HepG2 (cell line): ENCODE results near the gene LYRM4. TPM values are rescaled to one million over a fixed set of nuclear protein-coding genes. Genes with fewer than 3 reads are reported as not detected.

Experiments
- ARID2 ChIP-seq: sonication (generic); formaldehyde crosslinking; IDR thresholded peaks from 2 replicates; pipeline ENCODE4 v1.8.1; 2022; ENCODE audit warnings: mild to moderate bottlenecking, missing genetic modification reagents, borderline replicate concordance
- ESRRA ChIP-seq: sonication (generic); formaldehyde crosslinking; IDR thresholded peaks from 2 replicates; pipeline ENCODE4 v1.5.1; 2020; ENCODE audit warnings: mild to moderate bottlenecking, low read depth, missing genetic modification reagents
- FOSL2 ChIP-seq: sonication (generic); formaldehyde crosslinking; IDR thresholded peaks from 2 replicates; pipeline ENCODE4 v1.4.0; 2020; ENCODE audit warnings: missing genetic modification reagents
- KLF9 ChIP-seq: IDR thresholded peaks from 2 replicates; pipeline ENCODE4 v1.6.1; 2016; ENCODE audit warnings: low read depth
- MYC ChIP-seq: sonication (generic); formaldehyde crosslinking; IDR thresholded peaks from 2 replicates; pipeline ENCODE4 v1.9.0; 2021; ENCODE audit warnings: missing genetic modification reagents, borderline replicate concordance
- MZF1 ChIP-seq: sonication (generic); formaldehyde crosslinking; IDR thresholded peaks from 2 replicates; pipeline ENCODE4 v1.8.1; 2023; ENCODE audit warnings: mild to moderate bottlenecking, missing genetic modification reagents, borderline replicate concordance
- NCOR1 ChIP-seq: fragments of 200-600 bp; sonication (generic); IDR thresholded peaks from 2 replicates; pipeline ENCODE4 v1.7.0; 2017; ENCODE audit warnings: antibody characterized with exemption, low read length, borderline replicate concordance
- NRL ChIP-seq: sonication (generic); formaldehyde crosslinking; IDR thresholded peaks from 2 replicates; pipeline ENCODE4 v1.5.0; 2020; ENCODE audit warnings: missing genetic modification reagents, mild to moderate bottlenecking, moderate library complexity, borderline replicate concordance
- SALL1 ChIP-seq: sonication (generic); formaldehyde crosslinking; IDR thresholded peaks from 2 replicates; pipeline ENCODE4 v1.8.0; 2022; ENCODE audit warnings: mild to moderate bottlenecking, missing genetic modification reagents
- XRCC5 ChIP-seq: fragments of 200-400 bp; formaldehyde crosslinking; optimal IDR thresholded peaks from 2 replicates; pipeline ENCODE3; 2017; ENCODE audit warnings: mild to moderate bottlenecking, low read length
- ZBTB38 ChIP-seq: sonication (generic); formaldehyde crosslinking; IDR thresholded peaks from 2 replicates; pipeline ENCODE4 v1.5.1; 2020; ENCODE audit warnings: mild to moderate bottlenecking, missing genetic modification reagents
- ZNF382 ChIP-seq: sonication (generic); formaldehyde crosslinking; IDR thresholded peaks from 2 replicates; pipeline ENCODE4 v1.5.0; 2020; ENCODE audit warnings: missing genetic modification reagents, mild to moderate bottlenecking, borderline replicate concordance
- ZNF598 ChIP-seq: sonication (generic); formaldehyde crosslinking; IDR thresholded peaks from 2 replicates; pipeline ENCODE4 v1.5.1; 2020; ENCODE audit warnings: mild to moderate bottlenecking, missing genetic modification reagents, borderline replicate concordance
- ZZZ3 ChIP-seq: sonication (generic); formaldehyde crosslinking; IDR thresholded peaks from 2 replicates; pipeline ENCODE4 v1.4.0; 2020; ENCODE audit warnings: missing genetic modification reagents, mild to moderate bottlenecking, borderline replicate concordance
- polyA plus RNA-seq, 8 experiments: library from polyadenylated mRNA; depleted of rRNA in 3 of 8; stranded (reverse) in 7 of 8; unstranded in 1 of 8; fragments of >200 nt; fragmentation: Illumina TruSeq in 4 of 8; extraction: Trizol in 4 of 8; gene quantifications; 2 replicates each; pipeline versions ENCODE4 v1.2.1 to v1.2.3, GENCODE V29; 2011 to 2016; ENCODE audit warnings: low read depth in 4 of 8, missing spikeins in 1 of 8, mixed read lengths in 1 of 8; ENCODE audit not compliant: insufficient read depth in 1 of 8
- total RNA-seq, 5 experiments: library from RNA; depleted of rRNA; stranded (reverse); fragments of >200 nt; fragmentation: Illumina TruSeq; extraction: Trizol; gene quantifications; 2 replicates each; pipeline ENCODE4 v1.2.3, GENCODE V29; 2016; ENCODE audit warnings: low read depth in 1 of 5
- TF ChIP-seq, protein P1 (sequence below): sonication (generic); formaldehyde crosslinking; IDR thresholded peaks from 2 replicates; pipeline ENCODE4 v1.4.0; 2020; ENCODE audit warnings: missing genetic modification reagents
- TF ChIP-seq, protein P2 (sequence below): IDR thresholded peaks from 2 replicates; pipeline ENCODE4 v1.6.1; 2018; ENCODE audit warnings: missing genetic modification reagents, mild to moderate bottlenecking, missing compliant biosample characterization
- TF ChIP-seq, protein P3 (sequence below): sonication (generic); formaldehyde crosslinking; IDR thresholded peaks from 2 replicates; pipeline ENCODE4 v1.5.1; 2020; ENCODE audit warnings: mild to moderate bottlenecking, missing genetic modification reagents, moderate library complexity
- TF ChIP-seq, protein P4 (sequence below): IDR thresholded peaks from 2 replicates; pipeline ENCODE4 v1.6.1; 2016; ENCODE audit warnings: mild to moderate bottlenecking, missing biosample characterization, missing genetic modification reagents
- TF ChIP-seq, protein P5 (sequence below): sonication (generic); formaldehyde crosslinking; IDR thresholded peaks from 2 replicates; pipeline ENCODE4 v1.9.0; 2022; ENCODE audit warnings: low read depth, missing genetic modification reagents

Gene LYRM4
- total and polyA plus RNA-seq, 2 of the 13 experiments (the other 11 are each of a cell fraction or from before 2014, with no cell fraction given), result 64.6 to 67.5 TPM

GRCh38 chr6:5302995-5303622 lies 42.4 kb upstream of the LYRM4 start (continued):
- peak; percentile 45; the same call in 1 of the 2 replicates for TF ChIP-seq NRL (CRISPR knock-in tag)
- TF ChIP-seq MZF1, result no peak
- TF ChIP-seq ZZZ3 (CRISPR knock-in tag), result no peak
- TF ChIP-seq, protein P1, sequence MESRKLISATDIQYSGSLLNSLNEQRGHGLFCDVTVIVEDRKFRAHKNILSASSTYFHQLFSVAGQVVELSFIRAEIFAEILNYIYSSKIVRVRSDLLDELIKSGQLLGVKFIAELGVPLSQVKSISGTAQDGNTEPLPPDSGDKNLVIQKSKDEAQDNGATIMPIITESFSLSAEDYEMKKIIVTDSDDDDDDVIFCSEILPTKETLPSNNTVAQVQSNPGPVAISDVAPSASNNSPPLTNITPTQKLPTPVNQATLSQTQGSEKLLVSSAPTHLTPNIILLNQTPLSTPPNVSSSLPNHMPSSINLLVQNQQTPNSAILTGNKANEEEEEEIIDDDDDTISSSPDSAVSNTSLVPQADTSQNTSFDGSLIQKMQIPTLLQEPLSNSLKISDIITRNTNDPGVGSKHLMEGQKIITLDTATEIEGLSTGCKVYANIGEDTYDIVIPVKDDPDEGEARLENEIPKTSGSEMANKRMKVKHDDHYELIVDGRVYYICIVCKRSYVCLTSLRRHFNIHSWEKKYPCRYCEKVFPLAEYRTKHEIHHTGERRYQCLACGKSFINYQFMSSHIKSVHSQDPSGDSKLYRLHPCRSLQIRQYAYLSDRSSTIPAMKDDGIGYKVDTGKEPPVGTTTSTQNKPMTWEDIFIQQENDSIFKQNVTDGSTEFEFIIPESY (CRISPR knock-in tag), result peak; percentile 81
- TF ChIP-seq, protein P2, sequence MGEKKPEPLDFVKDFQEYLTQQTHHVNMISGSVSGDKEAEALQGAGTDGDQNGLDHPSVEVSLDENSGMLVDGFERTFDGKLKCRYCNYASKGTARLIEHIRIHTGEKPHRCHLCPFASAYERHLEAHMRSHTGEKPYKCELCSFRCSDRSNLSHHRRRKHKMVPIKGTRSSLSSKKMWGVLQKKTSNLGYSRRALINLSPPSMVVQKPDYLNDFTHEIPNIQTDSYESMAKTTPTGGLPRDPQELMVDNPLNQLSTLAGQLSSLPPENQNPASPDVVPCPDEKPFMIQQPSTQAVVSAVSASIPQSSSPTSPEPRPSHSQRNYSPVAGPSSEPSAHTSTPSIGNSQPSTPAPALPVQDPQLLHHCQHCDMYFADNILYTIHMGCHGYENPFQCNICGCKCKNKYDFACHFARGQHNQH, result peak; percentile 49; the same call in 1 of the 2 replicates
- TF ChIP-seq XRCC5, result peak; percentile 76
- 0 out of 2 replicates have a peak, but pooled peaks have one; percentile 19 for TF ChIP-seq FOSL2
- TF ChIP-seq ZBTB38 (CRISPR knock-in tag), result peak; percentile 73; the same call in 1 of the 2 replicates
- TF ChIP-seq, protein P3, sequence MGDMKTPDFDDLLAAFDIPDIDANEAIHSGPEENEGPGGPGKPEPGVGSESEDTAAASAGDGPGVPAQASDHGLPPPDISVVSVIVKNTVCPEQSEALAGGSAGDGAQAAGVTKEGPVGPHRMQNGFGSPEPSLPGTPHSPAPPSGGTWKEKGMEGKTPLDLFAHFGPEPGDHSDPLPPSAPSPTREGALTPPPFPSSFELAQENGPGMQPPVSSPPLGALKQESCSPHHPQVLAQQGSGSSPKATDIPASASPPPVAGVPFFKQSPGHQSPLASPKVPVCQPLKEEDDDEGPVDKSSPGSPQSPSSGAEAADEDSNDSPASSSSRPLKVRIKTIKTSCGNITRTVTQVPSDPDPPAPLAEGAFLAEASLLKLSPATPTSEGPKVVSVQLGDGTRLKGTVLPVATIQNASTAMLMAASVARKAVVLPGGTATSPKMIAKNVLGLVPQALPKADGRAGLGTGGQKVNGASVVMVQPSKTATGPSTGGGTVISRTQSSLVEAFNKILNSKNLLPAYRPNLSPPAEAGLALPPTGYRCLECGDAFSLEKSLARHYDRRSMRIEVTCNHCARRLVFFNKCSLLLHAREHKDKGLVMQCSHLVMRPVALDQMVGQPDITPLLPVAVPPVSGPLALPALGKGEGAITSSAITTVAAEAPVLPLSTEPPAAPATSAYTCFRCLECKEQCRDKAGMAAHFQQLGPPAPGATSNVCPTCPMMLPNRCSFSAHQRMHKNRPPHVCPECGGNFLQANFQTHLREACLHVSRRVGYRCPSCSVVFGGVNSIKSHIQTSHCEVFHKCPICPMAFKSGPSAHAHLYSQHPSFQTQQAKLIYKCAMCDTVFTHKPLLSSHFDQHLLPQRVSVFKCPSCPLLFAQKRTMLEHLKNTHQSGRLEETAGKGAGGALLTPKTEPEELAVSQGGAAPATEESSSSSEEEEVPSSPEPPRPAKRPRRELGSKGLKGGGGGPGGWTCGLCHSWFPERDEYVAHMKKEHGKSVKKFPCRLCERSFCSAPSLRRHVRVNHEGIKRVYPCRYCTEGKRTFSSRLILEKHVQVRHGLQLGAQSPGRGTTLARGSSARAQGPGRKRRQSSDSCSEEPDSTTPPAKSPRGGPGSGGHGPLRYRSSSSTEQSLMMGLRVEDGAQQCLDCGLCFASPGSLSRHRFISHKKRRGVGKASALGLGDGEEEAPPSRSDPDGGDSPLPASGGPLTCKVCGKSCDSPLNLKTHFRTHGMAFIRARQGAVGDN (CRISPR knock-in tag), result peak; percentile 58
- no peak for TF ChIP-seq NCOR1
- peak; percentile 62; the same call in 1 of the 2 replicates for TF ChIP-seq SALL1
- TF ChIP-seq MYC (CRISPR knock-in tag), result peak; percentile 85; the same call in 1 of the 2 replicates
- no peak for TF ChIP-seq ARID2 (CRISPR knock-in tag)
- no peak for TF ChIP-seq ZNF598 (CRISPR knock-in tag)
- TF ChIP-seq, protein P4, sequence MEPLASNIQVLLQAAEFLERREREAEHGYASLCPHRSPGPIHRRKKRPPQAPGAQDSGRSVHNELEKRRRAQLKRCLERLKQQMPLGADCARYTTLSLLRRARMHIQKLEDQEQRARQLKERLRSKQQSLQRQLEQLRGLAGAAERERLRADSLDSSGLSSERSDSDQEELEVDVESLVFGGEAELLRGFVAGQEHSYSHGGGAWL (CRISPR knock-in tag), result peak; percentile 35; the same call in 1 of the 2 replicates
- TF ChIP-seq, protein P5, sequence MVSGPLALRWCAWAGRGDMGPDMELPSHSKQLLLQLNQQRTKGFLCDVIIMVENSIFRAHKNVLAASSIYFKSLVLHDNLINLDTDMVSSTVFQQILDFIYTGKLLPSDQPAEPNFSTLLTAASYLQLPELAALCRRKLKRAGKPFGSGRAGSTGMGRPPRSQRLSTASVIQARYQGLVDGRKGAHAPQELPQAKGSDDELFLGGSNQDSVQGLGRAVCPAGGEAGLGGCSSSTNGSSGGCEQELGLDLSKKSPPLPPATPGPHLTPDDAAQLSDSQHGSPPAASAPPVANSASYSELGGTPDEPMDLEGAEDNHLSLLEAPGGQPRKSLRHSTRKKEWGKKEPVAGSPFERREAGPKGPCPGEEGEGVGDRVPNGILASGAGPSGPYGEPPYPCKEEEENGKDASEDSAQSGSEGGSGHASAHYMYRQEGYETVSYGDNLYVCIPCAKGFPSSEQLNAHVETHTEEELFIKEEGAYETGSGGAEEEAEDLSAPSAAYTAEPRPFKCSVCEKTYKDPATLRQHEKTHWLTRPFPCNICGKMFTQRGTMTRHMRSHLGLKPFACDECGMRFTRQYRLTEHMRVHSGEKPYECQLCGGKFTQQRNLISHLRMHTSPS, result 0 out of 2 replicates have a peak, but pooled peaks have one; percentile 25
- TF ChIP-seq ZNF382 (CRISPR knock-in tag), result no peak
- TF ChIP-seq ESRRA (CRISPR knock-in tag), result no peak
- no peak for TF ChIP-seq KLF9 (CRISPR knock-in tag)
